ENCODE results near the gene DHRSX. TPM values are rescaled to one million over a fixed set of nuclear protein-coding genes. Genes with fewer than 3 reads are reported as not detected.

DHRSX gene
- total and polyA plus RNA-seq, 2 donors (not counting 3 experiments of a cell fraction or from before 2014, with no cell fraction given): 27.1 to 37.7 TPM

DNA sequence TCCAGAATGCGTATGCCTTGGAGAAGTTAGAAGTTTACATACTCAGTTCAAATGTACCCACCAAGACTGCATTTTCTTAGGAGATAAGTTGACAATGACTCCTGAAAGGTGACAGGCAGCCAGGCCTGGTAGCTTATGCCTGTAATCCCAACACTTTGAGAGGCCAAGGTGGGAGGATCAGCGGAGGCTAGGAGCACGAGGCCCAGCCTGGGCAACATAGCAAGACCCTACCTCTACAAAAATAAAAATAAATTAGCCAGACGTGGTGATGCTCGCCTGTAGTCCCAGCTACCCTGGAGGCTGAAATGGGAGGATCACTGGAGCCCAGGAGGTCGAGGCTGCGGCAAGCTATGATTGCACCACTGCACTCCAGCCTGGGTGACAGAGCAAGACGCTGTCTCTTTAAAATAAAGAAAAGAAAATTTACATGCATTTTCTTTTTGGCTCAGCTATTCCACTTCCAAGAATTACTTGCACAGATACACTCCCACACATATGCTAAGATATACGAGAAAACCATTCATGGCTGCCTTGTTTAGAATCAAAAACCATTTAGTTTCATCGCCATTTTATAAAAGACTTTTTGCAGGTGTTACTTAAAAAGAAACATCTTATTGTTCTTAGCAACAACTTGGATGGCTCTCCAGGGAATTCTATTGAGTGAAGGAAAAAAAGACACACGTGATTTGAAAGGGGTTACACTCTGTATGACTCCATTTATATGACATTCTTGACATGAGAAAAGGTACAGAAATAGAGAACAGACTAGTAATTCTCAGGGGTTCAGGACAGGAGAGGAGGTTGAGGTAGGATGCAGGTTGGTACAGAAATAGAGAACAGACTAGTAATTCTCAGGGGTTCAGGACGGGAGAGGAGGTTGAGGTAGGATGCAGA, 66.3 kb downstream of the DHRSX start:
- H4K20me1 ChIP-seq (replicated peaks; ENCODE audit: control insufficient read depth, extremely low read depth, insufficient read depth, low read length): no peaks in the 10 kb centered on the region
- dilution Hi-C loops (cut with MboI; ENCODE audit: extremely low pct_ligation_motif_present, low sequenced_read_pairs): no loop called here
- H3K4me3 ChIP-seq (replicated peaks in 1 of 3; ENCODE audit: insufficient read depth in 1 of 3, low read depth in 1 of 3, low read length in 3 of 3): no peak overlapping the region
- no TSS peak for BruUV-seq (replicated peaks)
- POLR2A ChIA-PET: no interaction called here
- no peaks in the 10 kb centered on the region for H3K27me3 ChIP-seq (ENCODE audit: control insufficient read depth in 2 of 2, insufficient read depth in 2 of 2, low read length in 2 of 2)
- intact Hi-C loops (cut with micrococcal nuclease): no loop called here
- FAIRE-seq (no peak), DNase-seq (ENCODE audit: low read depth, low spot score) (no peak)
- TF ChIP-seq POLR2A (IDR thresholded peaks at IDR 0.05; ENCODE audit: low read depth, low read length) (no peak), EZH2 (IDR thresholded peaks at IDR 0.05; ENCODE audit: borderline replicate concordance, low read depth, low read length, severe bottlenecking) (no peak), MYC (IDR thresholded peaks at IDR 0.05; ENCODE audit: low read depth, low read length) (no peak), GATA2 (IDR thresholded peaks at IDR 0.05; ENCODE audit: insufficient read depth, insufficient read length, low read depth, low read length) (no peak), JUN (IDR thresholded peaks at IDR 0.05; ENCODE audit: borderline replicate concordance, insufficient read depth, insufficient read length, low read depth) (no peak), FOS (IDR thresholded peaks at IDR 0.05; ENCODE audit: borderline replicate concordance, insufficient read depth, low read length) (no peak), POLR2AphosphoS5 (IDR thresholded peaks at IDR 0.05; ENCODE audit: insufficient read depth, low read depth, low read length) (no peak)
- TF ChIP-seq, protein P1, sequence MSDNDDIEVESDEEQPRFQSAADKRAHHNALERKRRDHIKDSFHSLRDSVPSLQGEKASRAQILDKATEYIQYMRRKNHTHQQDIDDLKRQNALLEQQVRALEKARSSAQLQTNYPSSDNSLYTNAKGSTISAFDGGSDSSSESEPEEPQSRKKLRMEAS (IDR thresholded peaks at IDR 0.05; ENCODE audit: insufficient read depth, insufficient read length): no peak
- TF ChIP-seq, protein P2, sequence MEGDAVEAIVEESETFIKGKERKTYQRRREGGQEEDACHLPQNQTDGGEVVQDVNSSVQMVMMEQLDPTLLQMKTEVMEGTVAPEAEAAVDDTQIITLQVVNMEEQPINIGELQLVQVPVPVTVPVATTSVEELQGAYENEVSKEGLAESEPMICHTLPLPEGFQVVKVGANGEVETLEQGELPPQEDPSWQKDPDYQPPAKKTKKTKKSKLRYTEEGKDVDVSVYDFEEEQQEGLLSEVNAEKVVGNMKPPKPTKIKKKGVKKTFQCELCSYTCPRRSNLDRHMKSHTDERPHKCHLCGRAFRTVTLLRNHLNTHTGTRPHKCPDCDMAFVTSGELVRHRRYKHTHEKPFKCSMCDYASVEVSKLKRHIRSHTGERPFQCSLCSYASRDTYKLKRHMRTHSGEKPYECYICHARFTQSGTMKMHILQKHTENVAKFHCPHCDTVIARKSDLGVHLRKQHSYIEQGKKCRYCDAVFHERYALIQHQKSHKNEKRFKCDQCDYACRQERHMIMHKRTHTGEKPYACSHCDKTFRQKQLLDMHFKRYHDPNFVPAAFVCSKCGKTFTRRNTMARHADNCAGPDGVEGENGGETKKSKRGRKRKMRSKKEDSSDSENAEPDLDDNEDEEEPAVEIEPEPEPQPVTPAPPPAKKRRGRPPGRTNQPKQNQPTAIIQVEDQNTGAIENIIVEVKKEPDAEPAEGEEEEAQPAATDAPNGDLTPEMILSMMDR (IDR thresholded peaks at IDR 0.05; ENCODE audit: extremely low read depth in 1 of 2, insufficient read depth in 1 of 2, low read depth in 1 of 2, low read length in 2 of 2): no peak
- H3K4me1 ChIP-seq (ENCODE audit: control insufficient read depth, extremely low read depth, insufficient read depth, low read length): no peaks in the 10 kb centered on the region
- no peak overlapping the region for H3K9ac ChIP-seq (replicated peaks; ENCODE audit: extremely low read depth, insufficient read depth, low read length)
- no peak overlapping the region for H2AFZ ChIP-seq (ENCODE audit: low read depth, low read length)
- no peak overlapping the region for H3K27ac ChIP-seq (ENCODE audit: insufficient read depth, low read depth, low read length)
- H3K9me1 ChIP-seq (replicated peaks; ENCODE audit: control insufficient read depth, extremely low read depth, insufficient read depth, low read length): no peaks in the 10 kb centered on the region
- no peaks in the 10 kb centered on the region for H3K36me3 ChIP-seq (ENCODE audit: control insufficient read depth in 2 of 2, extremely low read depth in 1 of 2, insufficient read depth in 2 of 2, low read length in 2 of 2)
- CTCF ChIA-PET: no interaction called here
- H3K79me2 ChIP-seq (ENCODE audit: control insufficient read depth, insufficient read depth, low read length): no peaks in the 10 kb centered on the region
- no peaks in the 10 kb centered on the region for H3K9me3 ChIP-seq (replicated peaks; ENCODE audit: control insufficient read depth, insufficient read depth, low read length)
- H3K4me2 ChIP-seq (ENCODE audit: insufficient read depth, low read length): no peak overlapping the region

Measured in endothelial cell of umbilical vein (primary cell).